PC-9 (cell line): Measurements from ENCODE around the gene HES2. TPM values are rescaled to one million over a fixed set of nuclear protein-coding genes. Genes with fewer than 3 reads are reported as not detected.

Experiments used
- BruUV-seq: library from RNA; stranded (reverse); fragments of 400-500 nt; replicated peaks from 2 replicates; lab custom pipeline; 2021; lab: Mats Ljungman, UMichigan
- CTCF ChIA-PET: fragments of 300-600 bp; sonication (Branson Sonifier 250); formaldehyde crosslinking; loops from one replicate; lab custom pipeline; 2022; ENCODE audit warnings: antibody characterized with exemption; lab: Charles Lee
- POLR2A ChIA-PET: fragments of 300-600 bp; sonication (Branson Sonifier 250); formaldehyde crosslinking; loops from one replicate; lab custom pipeline; 2022; ENCODE audit warnings: antibody characterized with exemption; ENCODE audit not compliant: unreplicated experiment; lab: Charles Lee
- DNase-seq, 2 experiments: peaks; one replicate each; pipeline versions ENCODE4 v3.0.0 to v3.0.0-alpha.2; 2015 to 2022; ENCODE audit warnings: mixed read lengths in 1 of 2
- H2AFZ ChIP-seq: fragments of 200-600 bp; sonication (generic); 2 replicates; pipeline ENCODE4 v1.8.1; 2017; ENCODE audit warnings: antibody characterized with exemption
- H3F3A ChIP-seq: fragments of 200-600 bp; sonication (generic); 2 replicates; pipeline ENCODE4 v1.8.1; 2017; ENCODE audit warnings: antibody characterized with exemption, mild to moderate bottlenecking, low read depth; ENCODE audit not compliant: insufficient read depth
- H3K27ac ChIP-seq: fragments of 200-600 bp; sonication (generic); 2 replicates; pipeline ENCODE4 v1.6.1; 2016; ENCODE audit warnings: mixed run types
- H3K27me3 ChIP-seq: fragments of 200-600 bp; sonication (generic); 2 replicates; pipeline ENCODE4 v1.6.1; 2016; ENCODE audit warnings: low read depth, mixed run types; ENCODE audit not compliant: insufficient read depth
- H3K36me3 ChIP-seq: fragments of 200-600 bp; sonication (generic); 2 replicates; pipeline ENCODE4 v1.6.1; 2016; ENCODE audit warnings: low read depth, mixed run types
- H3K4me1 ChIP-seq: fragments of 200-600 bp; sonication (generic); replicated peaks from 2 replicates; pipeline ENCODE4 v1.6.1; 2016; ENCODE audit warnings: mixed run types; ENCODE audit not compliant: insufficient read depth
- H3K4me2 ChIP-seq: fragments of 200-600 bp; sonication (generic); 2 replicates; pipeline ENCODE4 v1.6.1; 2017; ENCODE audit warnings: mixed run types
- H3K4me3 ChIP-seq: fragments of 200-600 bp; sonication (generic); 2 replicates; pipeline ENCODE4 v1.6.1; 2016; ENCODE audit warnings: mixed run types
- H3K79me2 ChIP-seq: fragments of 200-600 bp; sonication (generic); 2 replicates; pipeline ENCODE4 v1.6.1; 2017; ENCODE audit warnings: low read depth, mixed run types
- H3K9me2 ChIP-seq: fragments of 200-600 bp; sonication (generic); 2 replicates; pipeline ENCODE4 v1.8.1; 2017; ENCODE audit warnings: mild to moderate bottlenecking; ENCODE audit not compliant: insufficient read depth
- H3K9me3 ChIP-seq: fragments of 200-600 bp; sonication (generic); 2 replicates; pipeline ENCODE4 v1.8.1; 2016; ENCODE audit warnings: low read depth; ENCODE audit not compliant: insufficient read depth
- H4K20me1 ChIP-seq: fragments of 200-600 bp; sonication (generic); 2 replicates; pipeline ENCODE4 v1.8.1; 2017; ENCODE audit not compliant: insufficient read depth
- CTCF ChIP-seq: fragments of 200-600 bp; sonication (generic); conservative IDR thresholded peaks from 2 replicates; pipeline ENCODE4 v1.6.1; 2017; ENCODE audit warnings: mixed run types, antibody characterized with exemption, mild to moderate bottlenecking, moderate library complexity
- EZH2 ChIP-seq: fragments of 200-600 bp; sonication (generic); IDR thresholded peaks from 2 replicates; pipeline ENCODE4 v1.8.0; 2017; ENCODE audit warnings: antibody characterized with exemption, low read depth
- intact Hi-C: fragments of 100-400 bp; cut with micrococcal nuclease; formaldehyde crosslinking; loops from one replicate; pipeline ENCODE4 v1.10.0; 2022; ENCODE audit not compliant: unreplicated experiment
- total RNA-seq: library from RNA; stranded (reverse); gene quantifications from 2 replicates; pipeline ENCODE4 v1.2.3, GENCODE V29; 2021

HES2 gene
- total RNA-seq, 1 experiment from 2014 or later: 2.1 TPM

DNA sequence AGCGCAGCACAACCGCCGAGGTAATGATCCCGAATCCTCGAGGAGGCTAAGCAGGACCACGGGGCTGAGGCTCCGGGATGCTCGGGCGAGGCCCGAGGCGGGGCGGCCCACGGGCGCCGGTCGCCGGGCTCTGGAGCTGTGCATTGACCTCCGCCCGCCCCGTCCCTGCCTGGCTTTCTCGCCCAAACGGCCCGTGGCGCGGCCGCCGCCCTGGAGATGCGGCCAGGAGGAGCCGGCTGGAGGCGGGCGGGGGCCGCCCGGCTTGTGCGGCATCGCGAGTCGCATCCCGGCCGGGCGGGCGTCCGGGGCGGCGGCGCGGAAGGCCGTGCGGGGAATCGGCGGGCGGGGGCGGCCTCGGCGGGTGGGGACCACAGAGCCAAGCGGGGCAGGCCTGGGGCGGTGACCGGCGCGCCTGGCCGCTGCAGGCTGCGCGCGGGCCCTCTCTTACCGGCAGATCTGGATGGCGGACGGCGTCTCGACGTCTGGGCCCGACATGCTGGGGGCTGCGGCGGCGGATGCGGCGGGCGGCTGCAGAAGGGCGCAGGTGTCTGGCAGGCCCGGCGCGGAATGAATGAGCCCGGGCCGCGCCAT is 26.8 kb downstream of the HES2 start:
- Histone ChIP-seq H3F3A (no peaks in the 10 kb centered on the region), H3K4me1 (peaks cover 4% of the 10 kb centered on the region; the same call in 1 of the 2 replicates), H3K9me2 (no peaks in the 10 kb centered on the region), H4K20me1 (no peaks in the 10 kb centered on the region), H3K27ac (no peak overlapping the region), H3K9me3 (no peaks in the 10 kb centered on the region), H2AFZ (peak overlapping the region; percentile 60; the same call in 1 of the 2 replicates), H3K79me2 (peaks cover 37% of the 10 kb centered on the region), H3K36me3 (no peaks in the 10 kb centered on the region), H3K4me2 (peak overlapping the region; percentile 92), H3K27me3 (no peaks in the 10 kb centered on the region), H3K4me3 (peak overlapping the region; percentile 60)
- ChIA-PET CTCF (interaction anchor here (0.7 kb wide), 2 partner anchors 45 to 1123 kb away, joined by 7 read pairs; no protein-coding TSS in a partner anchor), POLR2A (interaction anchor here (0.5 to 0.7 kb wide), 5 partner anchors 34 to 1422 kb away, joined by 4 to 17 read pairs (median 9); no protein-coding TSS in a partner anchor)
- DNase-seq: no peak
- TF ChIP-seq EZH2 (no peak), CTCF (no peak)
- intact Hi-C loops: loop anchor here (2.0 kb wide), 1 partner anchor 34 kb away; no protein-coding TSS in a partner anchor
- no TSS peak for BruUV-seq

DNA sequence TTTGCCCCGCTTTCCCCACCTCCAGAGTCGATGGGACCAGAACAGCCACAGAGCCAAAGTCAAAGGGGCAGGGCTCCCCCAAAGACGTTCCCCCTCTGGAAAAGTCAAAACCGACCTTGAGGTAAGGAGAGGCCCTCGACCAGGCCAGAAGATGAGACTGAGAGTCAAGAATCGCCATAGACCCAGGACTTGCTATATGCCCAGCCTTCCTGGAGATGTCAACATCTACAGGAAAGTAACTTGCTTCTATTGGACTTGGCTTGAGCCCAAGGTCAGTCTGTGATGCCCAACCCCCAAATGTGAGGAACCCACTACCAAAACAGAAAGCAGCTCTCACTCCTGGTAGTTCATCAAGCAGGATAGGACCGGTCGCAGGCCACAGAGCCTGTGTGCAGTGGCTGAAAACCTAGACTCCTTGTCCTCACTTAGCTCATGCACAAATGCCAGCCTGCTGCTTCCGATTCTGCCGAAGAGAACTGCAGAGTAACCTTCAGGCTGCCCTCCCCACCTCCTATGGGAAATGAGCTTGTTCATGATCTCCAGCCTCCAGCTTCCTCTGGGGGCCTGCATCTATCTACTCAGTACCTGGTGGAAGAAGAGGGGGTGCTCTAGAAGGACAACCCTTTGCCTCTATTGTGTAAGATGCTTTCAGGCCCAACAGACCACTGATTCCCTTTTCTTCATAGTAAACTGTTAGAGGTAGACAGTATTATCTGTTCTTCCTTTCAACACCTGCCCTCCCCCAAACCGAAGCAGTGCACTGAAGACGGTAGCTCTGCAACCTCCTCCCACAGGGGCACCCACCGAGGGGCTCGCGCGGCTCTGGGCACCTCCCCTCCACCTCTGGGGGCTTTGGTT is 27.5 kb downstream of the HES2 start:
- Histone ChIP-seq H3K9me2 (no peaks in the 10 kb centered on the region), H3K4me2 (peak overlapping the region; percentile 92), H3K79me2 (peaks cover 44% of the 10 kb centered on the region), H3K4me1 (peaks cover 9% of the 10 kb centered on the region), H3F3A (peaks cover 5% of the 10 kb centered on the region; the same call in 1 of the 2 replicates), H3K27ac (no peak overlapping the region), H3K36me3 (no peaks in the 10 kb centered on the region), H4K20me1 (no peaks in the 10 kb centered on the region), H3K4me3 (peak overlapping the region; percentile 60), H3K27me3 (no peaks in the 10 kb centered on the region), H2AFZ (peak overlapping the region; percentile 60; the same call in 1 of the 2 replicates), H3K9me3 (no peaks in the 10 kb centered on the region)
- CTCF ChIA-PET: no interaction called here
- intact Hi-C loops: loop anchor here (2.0 kb wide), 1 partner anchor 33 kb away; no protein-coding TSS in a partner anchor
- TSS peak; percentile 41 for BruUV-seq
- TF ChIP-seq CTCF (no peak), EZH2 (no peak)
- peak in 1 of 2 experiments; percentile 9 for DNase-seq
- POLR2A ChIA-PET: interaction anchor here (0.5 to 0.6 kb wide), 4 partner anchors 34 to 512 kb away, joined by 4 to 14 read pairs (median 6); no protein-coding TSS in a partner anchor

GRCh38 chr1:6389971-6390370 is 29.7 kb downstream of the HES2 start:
- Histone ChIP-seq H3K27me3 (no peaks in the 10 kb centered on the region), H3K27ac (no peak overlapping the region), H3K9me2 (no peaks in the 10 kb centered on the region), H3K79me2 (peaks cover 48% of the 10 kb centered on the region), H3K4me3 (no peak overlapping the region), H3K36me3 (no peaks in the 10 kb centered on the region), H4K20me1 (no peaks in the 10 kb centered on the region), H3K4me1 (peaks cover 21% of the 10 kb centered on the region), H3K4me2 (no peak overlapping the region), H2AFZ (no peak overlapping the region), H3K9me3 (no peaks in the 10 kb centered on the region), H3F3A (peaks cover 22% of the 10 kb centered on the region; the same call in 1 of the 2 replicates)
- BruUV-seq: TSS peak; percentile 5
- ChIA-PET CTCF (no interaction called here), POLR2A (interaction anchor here (0.7 kb wide), 1 partner anchor 34 kb away, joined by 6 read pairs; no protein-coding TSS in a partner anchor)
- peak in 1 of 2 experiments; percentile 14 for DNase-seq
- intact Hi-C loops: no loop called here
- no peak for TF ChIP-seq EZH2
- no peak for TF ChIP-seq CTCF
